GM12878 (cell line): ENCODE measurements around the gene RIPOR1.

Source experiments
- CHD4 ChIP-seq: fragments of 200-600 bp; sonication (generic); IDR thresholded peaks from 2 replicates; pipeline ENCODE4 v1.6.1; 2016; ENCODE audit warnings: mild to moderate bottlenecking
- FOS ChIP-seq: IDR thresholded peaks from 3 replicates; pipeline ENCODE4 v1.6.1; 2011; ENCODE audit warnings: borderline replicate concordance; ENCODE audit not compliant: insufficient read length; ENCODE audit errors: extremely low read depth
- NBN ChIP-seq: fragments of 450-650 bp; IDR thresholded peaks from 2 replicates; pipeline ENCODE4 v1.6.1; 2016
- PAX8 ChIP-seq: fragments of 450-650 bp; IDR thresholded peaks from 2 replicates; pipeline ENCODE4 v1.6.1; 2017; ENCODE audit warnings: mild to moderate bottlenecking, moderate library complexity
- SIX5 ChIP-seq: IDR thresholded peaks from 2 replicates; pipeline ENCODE4 v1.6.1; 2011; ENCODE audit warnings: mild to moderate bottlenecking, low read depth, low read length, moderate library complexity; ENCODE audit not compliant: severe bottlenecking
- SMC3 ChIP-seq: IDR thresholded peaks from 2 replicates; pipeline ENCODE4 v1.6.1; 2011; ENCODE audit warnings: low read length, improper control_type of control experiment, borderline replicate concordance
- TF ChIP-seq, protein P1 (sequence below), 3 experiments: IDR thresholded peaks in 2 of 3; conservative IDR thresholded peaks in 1 of 3; 2 replicates each; pipeline ENCODE4 v1.5.1; 2011; ENCODE audit warnings: low read depth in 3 of 3, low read length in 3 of 3, mild to moderate bottlenecking in 3 of 3, control low read depth in 2 of 3, moderate library complexity in 2 of 3, inconsistent platforms in 1 of 3, mixed read lengths in 1 of 3; ENCODE audit not compliant: control insufficient read depth in 2 of 3, insufficient read depth in 1 of 3; ENCODE audit errors: extremely low read depth in 1 of 3

DNA sequence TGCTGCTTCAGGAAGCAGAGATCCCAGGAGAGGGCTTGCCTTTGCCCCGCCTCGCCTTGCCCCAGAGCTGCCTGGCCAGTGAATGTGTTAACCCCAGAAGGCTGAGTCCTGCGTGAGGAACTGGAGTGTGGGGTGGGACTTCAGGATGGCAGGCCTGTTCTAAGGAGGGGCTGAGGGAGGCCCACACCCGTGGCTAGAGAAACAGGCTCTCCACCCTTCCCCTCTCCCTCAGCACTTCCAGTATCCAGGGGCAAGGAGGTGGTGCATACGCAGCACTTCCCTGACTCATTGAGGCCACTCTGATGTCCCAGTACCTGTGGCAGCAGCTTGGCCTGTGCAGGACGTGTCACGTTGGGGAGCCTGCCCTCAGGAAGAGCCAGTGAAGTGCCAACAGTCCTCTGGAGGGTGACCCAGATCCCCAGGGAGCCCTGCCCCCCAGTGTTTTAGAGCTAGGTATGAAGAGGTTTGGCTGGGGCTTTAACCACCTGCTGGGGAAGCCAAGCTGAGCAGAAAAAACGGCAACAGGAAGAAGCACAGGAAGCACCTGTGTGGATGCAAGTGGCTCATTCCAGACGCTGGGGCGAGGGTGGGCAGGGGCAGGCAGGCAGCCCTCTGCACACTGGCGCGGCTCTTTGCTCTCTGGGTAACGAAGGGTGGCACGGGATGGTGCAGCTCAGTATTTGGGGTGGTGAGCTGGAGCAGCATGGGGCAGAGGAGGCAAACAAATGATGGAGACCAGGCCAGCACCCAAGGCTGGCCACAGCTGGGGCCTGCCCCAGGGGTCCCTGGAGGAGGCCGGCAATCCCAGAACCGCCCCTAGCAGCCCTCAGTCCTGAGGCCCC, 19.0 kb downstream of the RIPOR1 start:
- TF ChIP-seq CHD4 (no peak), SIX5 (no peak), FOS (no peak), NBN (no peak), SMC3 (no peak), PAX8 (no peak)
- TF ChIP-seq, protein P1, sequence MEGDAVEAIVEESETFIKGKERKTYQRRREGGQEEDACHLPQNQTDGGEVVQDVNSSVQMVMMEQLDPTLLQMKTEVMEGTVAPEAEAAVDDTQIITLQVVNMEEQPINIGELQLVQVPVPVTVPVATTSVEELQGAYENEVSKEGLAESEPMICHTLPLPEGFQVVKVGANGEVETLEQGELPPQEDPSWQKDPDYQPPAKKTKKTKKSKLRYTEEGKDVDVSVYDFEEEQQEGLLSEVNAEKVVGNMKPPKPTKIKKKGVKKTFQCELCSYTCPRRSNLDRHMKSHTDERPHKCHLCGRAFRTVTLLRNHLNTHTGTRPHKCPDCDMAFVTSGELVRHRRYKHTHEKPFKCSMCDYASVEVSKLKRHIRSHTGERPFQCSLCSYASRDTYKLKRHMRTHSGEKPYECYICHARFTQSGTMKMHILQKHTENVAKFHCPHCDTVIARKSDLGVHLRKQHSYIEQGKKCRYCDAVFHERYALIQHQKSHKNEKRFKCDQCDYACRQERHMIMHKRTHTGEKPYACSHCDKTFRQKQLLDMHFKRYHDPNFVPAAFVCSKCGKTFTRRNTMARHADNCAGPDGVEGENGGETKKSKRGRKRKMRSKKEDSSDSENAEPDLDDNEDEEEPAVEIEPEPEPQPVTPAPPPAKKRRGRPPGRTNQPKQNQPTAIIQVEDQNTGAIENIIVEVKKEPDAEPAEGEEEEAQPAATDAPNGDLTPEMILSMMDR (IDR thresholded peaks at IDR 0.05 in 2 of 3, conservative IDR thresholded peaks at IDR 0.05 in 1 of 3; ENCODE audit: control insufficient read depth in 2 of 3, extremely low read depth in 1 of 3, insufficient read depth in 1 of 3, low read depth in 3 of 3, low read length in 3 of 3) = no peak
